ENCODE measurements around the gene VPS13A.

VPS13A gene

GRCh38 chr9:77152289-77152688 is 25.0 kb upstream of the VPS13A start:
- no peak for TF ChIP-seq CTCF (IDR thresholded peaks at IDR 0.05; ENCODE audit: insufficient read depth, low read depth, low read length, missing control alignments)
- DNase-seq (ENCODE audit: low read depth), result no peak
- no peak overlapping the region for H3K4me3 ChIP-seq (ENCODE audit: low read depth, low read length)

GRCh38 chr9:77156646-77157371 is 20.5 kb upstream of the VPS13A start:
- TF ChIP-seq CTCF (IDR thresholded peaks at IDR 0.05; ENCODE audit: insufficient read depth, low read depth, low read length, missing control alignments), result no peak
- DNase-seq (ENCODE audit: low read depth), result no peak
- no peak overlapping the region for H3K4me3 ChIP-seq (ENCODE audit: low read depth, low read length)

GRCh38 chr9:77158772-77159513 is 18.4 kb upstream of the VPS13A start:
- DNase-seq (ENCODE audit: low read depth), result no peak
- no peak for TF ChIP-seq CTCF (IDR thresholded peaks at IDR 0.05; ENCODE audit: insufficient read depth, low read depth, low read length, missing control alignments)
- H3K4me3 ChIP-seq (ENCODE audit: low read depth, low read length), result no peak overlapping the region

- no peak for DNase-seq (ENCODE audit: low read depth)
- no peak overlapping the region for H3K4me3 ChIP-seq (ENCODE audit: low read depth, low read length)
- TF ChIP-seq CTCF (IDR thresholded peaks at IDR 0.05; ENCODE audit: insufficient read depth, low read depth, low read length, missing control alignments), result no peak
These were observed 16.1 kb upstream of the VPS13A start for GRCh38 chr9:77161191-77161590.

GRCh38 chr9:77161966-77162365 is 15.4 kb upstream of the VPS13A start:
- DNase-seq (ENCODE audit: low read depth), result no peak
- no peak for TF ChIP-seq CTCF (IDR thresholded peaks at IDR 0.05; ENCODE audit: insufficient read depth, low read depth, low read length, missing control alignments)
- no peak overlapping the region for H3K4me3 ChIP-seq (ENCODE audit: low read depth, low read length)

- no peak for TF ChIP-seq CTCF (IDR thresholded peaks at IDR 0.05; ENCODE audit: insufficient read depth, low read depth, low read length, missing control alignments)
- no peak overlapping the region for H3K4me3 ChIP-seq (ENCODE audit: low read depth, low read length)
- DNase-seq (ENCODE audit: low read depth), result no peak
These were observed 15.0 kb upstream of the VPS13A start for GRCh38 chr9:77162366-77162765.
